Fibroblast of lung (primary cell): Measurements from ENCODE around the gene SAFB2. TPM values are rescaled to one million over a fixed set of nuclear protein-coding genes. Genes with fewer than 3 reads are reported as not detected.

Experiments
- DNase-seq, 2 donors: peaks; one replicate each; pipeline versions ENCODE4 v3.0.0 to v3.0.0-alpha.2; 2010; ENCODE audit warnings: low read depth in 2 of 2
- H2AFZ ChIP-seq: 2 replicates; pipeline ENCODE4 v1.5.1; 2012; ENCODE audit warnings: low read length, control low read depth, inconsistent platforms
- H3K27ac ChIP-seq: 2 replicates; pipeline ENCODE4 v1.5.1; 2011; ENCODE audit warnings: low read length, control low read depth; ENCODE audit not compliant: insufficient read depth
- H3K27me3 ChIP-seq: 2 replicates; pipeline ENCODE4 v1.5.1; 2011; ENCODE audit warnings: mild to moderate bottlenecking, low read length; ENCODE audit not compliant: control insufficient read depth, insufficient read depth
- H3K36me3 ChIP-seq: 2 replicates; pipeline ENCODE4 v1.5.1; 2011; ENCODE audit warnings: low read length; ENCODE audit not compliant: control insufficient read depth, insufficient read depth
- H3K4me1 ChIP-seq: 2 replicates; pipeline ENCODE4 v1.5.1; 2011; ENCODE audit warnings: low read length; ENCODE audit not compliant: control insufficient read depth, insufficient read depth; ENCODE audit errors: extremely low read depth
- H3K4me2 ChIP-seq: 2 replicates; pipeline ENCODE4 v1.5.1; 2011; ENCODE audit warnings: low read length, control low read depth; ENCODE audit not compliant: insufficient read depth; ENCODE audit errors: extremely low read depth
- H3K4me3 ChIP-seq, 4 experiments: fragments of 200-600 bp in 1 of 4; sonication (generic) in 1 of 4; replicated peaks in 1 of 4; 2 replicates each; pipeline ENCODE4 v1.5.1; 2011 to 2016; ENCODE audit warnings: low read length in 4 of 4, low read depth in 3 of 4, mild to moderate bottlenecking in 3 of 4, control low read depth in 2 of 4, inconsistent platforms in 1 of 4, mixed read lengths in 1 of 4; ENCODE audit not compliant: insufficient read depth in 1 of 4; ENCODE audit errors: control extremely low read depth in 1 of 4
- H3K79me2 ChIP-seq: 2 replicates; pipeline ENCODE4 v1.5.1; 2012; ENCODE audit warnings: mild to moderate bottlenecking, low read length, inconsistent platforms; ENCODE audit not compliant: control insufficient read depth, insufficient read depth
- H3K9ac ChIP-seq: 2 replicates; pipeline ENCODE4 v1.5.1; 2011; ENCODE audit warnings: mild to moderate bottlenecking, low read length, control low read depth; ENCODE audit not compliant: insufficient read depth
- H3K9me3 ChIP-seq: 2 replicates; pipeline ENCODE4 v1.5.1; 2012; ENCODE audit warnings: low read depth, low read length; ENCODE audit not compliant: control insufficient read depth, insufficient read depth
- H4K20me1 ChIP-seq: 2 replicates; pipeline ENCODE4 v1.5.1; 2011; ENCODE audit warnings: low read length; ENCODE audit not compliant: control insufficient read depth, insufficient read depth; ENCODE audit errors: extremely low read depth
- EZH2 ChIP-seq: IDR thresholded peaks from 2 replicates; pipeline ENCODE4 v1.5.1; 2012; ENCODE audit warnings: low read length, control low read depth, mild to moderate bottlenecking; ENCODE audit errors: missing control alignments
- polyA plus RNA-seq, 2 donors: library from polyadenylated mRNA; depleted of rRNA in 1 of 2; stranded (reverse) in 1 of 2; unstranded in 1 of 2; fragments of >200 nt; gene quantifications; 2 replicates each; pipeline ENCODE4 v1.2.1, GENCODE V29; 2011 to 2012; ENCODE audit warnings: missing spikeins in 1 of 2
- total RNA-seq: library from RNA; depleted of rRNA; stranded (reverse); fragments of >200 nt; gene quantifications from 2 replicates; pipeline ENCODE4 v1.2.1, GENCODE V29; 2014
- TF ChIP-seq, protein P1 (sequence below), 2 donors: IDR thresholded peaks in 1 of 2; conservative IDR thresholded peaks in 1 of 2; 1 replicate in 1 of 2; 2 replicates in 1 of 2; pipeline ENCODE4 v1.5.1; 2011 to 2012; ENCODE audit warnings: low read length in 2 of 2, control low read depth in 1 of 2, inconsistent platforms in 1 of 2, low read depth in 1 of 2, mild to moderate bottlenecking in 1 of 2

SAFB2 gene
- total and polyA plus RNA-seq, 2 donors (not counting 1 experiment from before 2014, with no cell fraction given): 16.9 to 35.8 TPM

DNA sequence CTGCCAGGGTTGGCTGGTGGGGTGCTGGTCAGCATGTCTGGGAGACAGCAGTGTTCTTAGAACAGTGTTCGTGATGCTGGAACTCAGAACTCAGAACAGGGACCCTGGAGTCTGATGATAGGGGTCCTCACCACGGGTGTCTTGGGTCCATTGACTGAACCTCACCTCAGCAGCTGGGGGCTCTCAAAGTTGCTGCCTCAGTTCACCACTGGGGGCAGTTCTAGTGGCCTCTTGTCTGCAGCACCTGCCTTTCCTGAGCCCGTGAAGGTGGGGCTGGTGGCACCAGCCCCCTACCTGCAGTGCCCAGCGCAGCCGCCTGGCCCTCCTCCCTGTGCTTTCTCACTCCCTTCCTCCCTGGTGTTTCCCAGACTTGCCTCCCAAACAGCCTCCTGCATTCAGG lies 28.8 kb upstream of the SAFB2 start:
- Histone ChIP-seq H3K4me1 (no peaks in the 10 kb centered on the region), H3K4me3 (no peak overlapping the region), H4K20me1 (peaks cover 2% of the 10 kb centered on the region), H3K27me3 (no peaks in the 10 kb centered on the region), H3K36me3 (peaks cover 38% of the 10 kb centered on the region), H3K9me3 (no peaks in the 10 kb centered on the region), H3K9ac (no peak overlapping the region), H3K27ac (no peak overlapping the region), H3K4me2 (no peak overlapping the region), H3K79me2 (peaks cover 8% of the 10 kb centered on the region), H2AFZ (no peak overlapping the region)
- TF ChIP-seq EZH2: no peak
- TF ChIP-seq, protein P1, sequence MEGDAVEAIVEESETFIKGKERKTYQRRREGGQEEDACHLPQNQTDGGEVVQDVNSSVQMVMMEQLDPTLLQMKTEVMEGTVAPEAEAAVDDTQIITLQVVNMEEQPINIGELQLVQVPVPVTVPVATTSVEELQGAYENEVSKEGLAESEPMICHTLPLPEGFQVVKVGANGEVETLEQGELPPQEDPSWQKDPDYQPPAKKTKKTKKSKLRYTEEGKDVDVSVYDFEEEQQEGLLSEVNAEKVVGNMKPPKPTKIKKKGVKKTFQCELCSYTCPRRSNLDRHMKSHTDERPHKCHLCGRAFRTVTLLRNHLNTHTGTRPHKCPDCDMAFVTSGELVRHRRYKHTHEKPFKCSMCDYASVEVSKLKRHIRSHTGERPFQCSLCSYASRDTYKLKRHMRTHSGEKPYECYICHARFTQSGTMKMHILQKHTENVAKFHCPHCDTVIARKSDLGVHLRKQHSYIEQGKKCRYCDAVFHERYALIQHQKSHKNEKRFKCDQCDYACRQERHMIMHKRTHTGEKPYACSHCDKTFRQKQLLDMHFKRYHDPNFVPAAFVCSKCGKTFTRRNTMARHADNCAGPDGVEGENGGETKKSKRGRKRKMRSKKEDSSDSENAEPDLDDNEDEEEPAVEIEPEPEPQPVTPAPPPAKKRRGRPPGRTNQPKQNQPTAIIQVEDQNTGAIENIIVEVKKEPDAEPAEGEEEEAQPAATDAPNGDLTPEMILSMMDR (conservative IDR thresholded peaks at IDR 0.05 in 1 of 2, IDR thresholded peaks at IDR 0.05 in 1 of 2; ENCODE audit: low read depth in 1 of 2, low read length in 2 of 2): no peak
- no peak for DNase-seq

- no peak for DNase-seq
Measured at GRCh38 chr19:5648464-5648863, 25.9 kb upstream of the SAFB2 start.

GRCh38 chr19:5646703-5647102 lies 24.1 kb upstream of the SAFB2 start:
- no peak overlapping the region for H3K4me3 ChIP-seq
- peaks cover 48% of the 10 kb centered on the region for H3K79me2 ChIP-seq
- no peak overlapping the region for H3K4me2 ChIP-seq
- no peak for DNase-seq
- H4K20me1 ChIP-seq: peaks cover 7% of the 10 kb centered on the region
- no peak overlapping the region for H3K27ac ChIP-seq
- H3K9me3 ChIP-seq: no peaks in the 10 kb centered on the region
- TF ChIP-seq, protein P1 (conservative IDR thresholded peaks at IDR 0.05 in 1 of 2, IDR thresholded peaks at IDR 0.05 in 1 of 2; ENCODE audit: low read depth in 1 of 2, low read length in 2 of 2): no peak
- TF ChIP-seq EZH2: no peak
- peaks cover 4% of the 10 kb centered on the region for H3K4me1 ChIP-seq
- H2AFZ ChIP-seq: no peak overlapping the region
- H3K36me3 ChIP-seq: peaks cover 36% of the 10 kb centered on the region
- H3K9ac ChIP-seq: no peak overlapping the region
- H3K27me3 ChIP-seq: no peaks in the 10 kb centered on the region

More at GRCh38 chr19:5648464-5648863, 25.9 kb upstream of the SAFB2 start:
- Histone ChIP-seq H3K4me3 (no peak overlapping the region), H3K79me2 (peaks cover 31% of the 10 kb centered on the region), H3K4me2 (no peak overlapping the region), H3K4me1 (peaks cover under 1% of the 10 kb centered on the region), H3K36me3 (peaks cover 41% of the 10 kb centered on the region), H3K27ac (no peak overlapping the region), H2AFZ (no peak overlapping the region), H3K9me3 (no peaks in the 10 kb centered on the region), H3K9ac (no peak overlapping the region), H3K27me3 (no peaks in the 10 kb centered on the region), H4K20me1 (peaks cover 7% of the 10 kb centered on the region)
- TF ChIP-seq, protein P1 (conservative IDR thresholded peaks at IDR 0.05 in 1 of 2, IDR thresholded peaks at IDR 0.05 in 1 of 2; ENCODE audit: low read depth in 1 of 2, low read length in 2 of 2): no peak
- no peak for TF ChIP-seq EZH2
